ENCODE measurements around the gene PGPEP1. TPM values are rescaled to one million over a fixed set of nuclear protein-coding genes. Genes with fewer than 3 reads are reported as not detected.

The PGPEP1 gene
- total RNA-seq, 1 experiment from 2014 or later = 6.5 TPM

DNA sequence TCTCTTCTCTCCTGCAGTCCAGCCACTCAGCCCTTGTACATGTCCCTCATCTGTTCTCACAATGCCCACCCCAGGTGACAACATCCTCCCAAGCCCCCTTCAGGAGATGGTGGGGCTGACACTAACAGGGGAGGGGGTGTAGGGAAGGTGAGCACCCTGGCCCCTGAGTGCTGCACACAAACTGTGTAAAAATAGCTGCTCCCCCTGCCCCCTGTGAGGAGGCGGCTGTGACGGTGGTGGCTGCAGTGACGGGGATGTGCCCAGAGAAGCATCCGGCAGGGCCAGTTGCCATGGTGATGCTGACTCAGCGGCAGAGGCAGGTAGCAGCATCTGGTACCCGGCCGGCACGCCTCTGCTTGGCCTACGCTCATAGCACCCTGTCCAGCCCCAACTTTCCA, 45.9 kb upstream of the PGPEP1 start:
- Mint-ChIP-seq H3K27me3 (ENCODE audit: insufficient read depth, unreplicated experiment) (no peaks in the 10 kb centered on the region), H3K36me3 (ENCODE audit: insufficient read depth, unreplicated experiment) (peaks cover 6% of the 10 kb centered on the region), H3K27ac (ENCODE audit: low read depth, unreplicated experiment) (no peak overlapping the region), H3K4me3 (ENCODE audit: unreplicated experiment) (no peak overlapping the region), H3K4me1 (ENCODE audit: insufficient read depth, unreplicated experiment) (peaks cover 19% of the 10 kb centered on the region), H3K9me3 (ENCODE audit: unreplicated experiment) (no peaks in the 10 kb centered on the region)
- BruUV-seq (replicated peaks) = no TSS peak
- POLR2A ChIA-PET = no interaction called here
- TF ChIP-seq CTCF (IDR thresholded peaks at IDR 0.05; ENCODE audit: unreplicated experiment) = no peak
- CTCF ChIA-PET = interaction anchor here (0.6 to 2.7 kb wide), 3 partner anchors 9 to 179 kb away, joined by 3 to 15 read pairs (median 3); no protein-coding TSS in a partner anchor
- intact Hi-C loops (cut with micrococcal nuclease) = no loop called here
- DNase-seq (ENCODE audit: unreplicated experiment) = no peak

- intact Hi-C loops (cut with micrococcal nuclease) = no loop called here
- no peaks in the 10 kb centered on the region for H3K9me3 Mint-ChIP-seq (ENCODE audit: unreplicated experiment)
- peaks cover 19% of the 10 kb centered on the region for H3K4me1 Mint-ChIP-seq (ENCODE audit: insufficient read depth, unreplicated experiment)
- ChIA-PET CTCF (interaction anchor here (0.6 kb wide), 1 partner anchor 179 kb away, joined by 3 read pairs; no protein-coding TSS in a partner anchor), POLR2A (no interaction called here)
- DNase-seq (ENCODE audit: unreplicated experiment) = no peak
- peaks cover 6% of the 10 kb centered on the region for H3K36me3 Mint-ChIP-seq (ENCODE audit: insufficient read depth, unreplicated experiment)
- TF ChIP-seq CTCF (IDR thresholded peaks at IDR 0.05; ENCODE audit: unreplicated experiment) = no peak
- BruUV-seq (replicated peaks) = no TSS peak
- no peaks in the 10 kb centered on the region for H3K27me3 Mint-ChIP-seq (ENCODE audit: insufficient read depth, unreplicated experiment)
- H3K4me3 Mint-ChIP-seq (ENCODE audit: unreplicated experiment) = no peak overlapping the region
- no peak overlapping the region for H3K27ac Mint-ChIP-seq (ENCODE audit: low read depth, unreplicated experiment)
These were observed 45.4 kb upstream of the PGPEP1 start for GRCh38 chr19:18295034-18295451.

- POLR2A ChIA-PET = no interaction called here
- H3K4me3 Mint-ChIP-seq (ENCODE audit: unreplicated experiment) = no peak overlapping the region
These were observed 43.1 kb upstream of the PGPEP1 start for GRCh38 chr19:18297308-18297707.

GRCh38 chr19:18298601-18299000, 41.8 kb upstream of the PGPEP1 start:
- H3K9me3 Mint-ChIP-seq (ENCODE audit: unreplicated experiment) = no peaks in the 10 kb centered on the region
- no peak for TF ChIP-seq CTCF (IDR thresholded peaks at IDR 0.05; ENCODE audit: unreplicated experiment)
- no TSS peak for BruUV-seq (replicated peaks)
- no peak overlapping the region for H3K4me3 Mint-ChIP-seq (ENCODE audit: unreplicated experiment)
- ChIA-PET POLR2A (no interaction called here), CTCF (interaction anchor here (0.7 to 2.1 kb wide), 2 partner anchors 19 to 240 kb away, joined by 3 to 10 read pairs; no protein-coding TSS in a partner anchor)
- peaks cover 17% of the 10 kb centered on the region for H3K4me1 Mint-ChIP-seq (ENCODE audit: insufficient read depth, unreplicated experiment)
- no peak for DNase-seq (ENCODE audit: unreplicated experiment)
- peaks cover 5% of the 10 kb centered on the region for H3K36me3 Mint-ChIP-seq (ENCODE audit: insufficient read depth, unreplicated experiment)
- no peak overlapping the region for H3K27ac Mint-ChIP-seq (ENCODE audit: low read depth, unreplicated experiment)
- no peaks in the 10 kb centered on the region for H3K27me3 Mint-ChIP-seq (ENCODE audit: insufficient read depth, unreplicated experiment)
- intact Hi-C loops (cut with micrococcal nuclease) = no loop called here

More at GRCh38 chr19:18297308-18297707, 43.1 kb upstream of the PGPEP1 start:
- no peak for DNase-seq (ENCODE audit: unreplicated experiment)
- H3K27ac Mint-ChIP-seq (ENCODE audit: low read depth, unreplicated experiment) = no peak overlapping the region
- H3K9me3 Mint-ChIP-seq (ENCODE audit: unreplicated experiment) = no peaks in the 10 kb centered on the region
- BruUV-seq (replicated peaks) = no TSS peak
- peaks cover 20% of the 10 kb centered on the region for H3K4me1 Mint-ChIP-seq (ENCODE audit: insufficient read depth, unreplicated experiment)
- intact Hi-C loops (cut with micrococcal nuclease) = no loop called here
- peaks cover 6% of the 10 kb centered on the region for H3K36me3 Mint-ChIP-seq (ENCODE audit: insufficient read depth, unreplicated experiment)
- no peak for TF ChIP-seq CTCF (IDR thresholded peaks at IDR 0.05; ENCODE audit: unreplicated experiment)
- H3K27me3 Mint-ChIP-seq (ENCODE audit: insufficient read depth, unreplicated experiment) = no peaks in the 10 kb centered on the region
- CTCF ChIA-PET = interaction anchor here (1.2 to 2.1 kb wide), 2 partner anchors 18 to 26 kb away, joined by 3 to 10 read pairs; partner anchors contain the start of gene LSM4
